GM21717 (cell line): ENCODE results near the gene LAG3.
A peak's percentile ranks its signal among the peaks of the same experiment; 100 is the strongest.

Experiments
- ATAC-seq: cut with Tn5 transposase; IDR thresholded peaks from one replicate; pipeline ENCODE4 v1.9.1; 2021; ENCODE audit warnings: mild to moderate bottlenecking, moderate library complexity; ENCODE audit not compliant: unreplicated experiment

The LAG3 gene

DNA sequence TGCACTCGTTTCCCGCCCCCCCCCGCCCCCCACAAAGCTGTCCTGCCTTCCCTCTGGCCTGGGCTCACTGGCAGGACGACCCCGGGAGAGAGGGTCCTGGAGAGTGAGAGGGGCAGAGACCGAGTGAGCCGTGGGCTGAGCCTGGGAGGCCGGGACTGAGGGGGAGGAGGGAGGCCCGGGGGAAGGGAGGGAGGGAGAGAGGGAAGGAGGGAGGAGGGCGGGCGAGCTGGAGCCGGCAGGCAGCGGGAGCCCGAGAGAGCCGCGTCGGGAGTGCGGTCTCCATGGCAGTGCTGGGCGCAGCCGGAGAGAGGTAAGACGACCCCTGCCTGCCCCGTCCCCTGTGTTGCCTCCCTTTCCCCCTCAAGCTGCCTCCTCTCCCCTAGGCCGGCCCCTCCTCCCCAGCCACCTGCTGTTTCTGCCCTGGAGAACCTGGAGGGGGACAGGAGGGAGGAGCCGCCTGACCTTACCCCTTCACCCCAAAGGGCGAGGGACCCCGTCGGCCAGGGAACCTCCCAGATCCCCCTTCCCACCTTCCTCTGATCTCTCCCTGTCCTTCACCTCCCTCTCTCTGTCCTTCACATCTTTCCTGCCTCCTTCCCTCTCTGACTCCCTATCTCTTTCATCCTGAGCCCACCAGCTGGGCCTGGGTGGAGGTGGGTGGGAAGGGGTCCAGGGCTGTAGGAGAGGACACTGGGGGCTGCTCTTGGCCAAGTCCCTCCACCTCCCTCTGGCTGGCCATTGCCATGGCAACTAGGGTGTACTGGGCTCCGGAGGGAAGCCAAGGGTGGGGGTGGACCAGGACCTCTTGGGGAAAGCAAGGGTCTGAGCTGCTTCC is 49.5 kb downstream of the LAG3 start, which contains the start of gene GPR162:
GPR162 (plus strand) TSS at position 231 of the 835 bp plus-strand sequence. CDS start 2,078 bp downstream, outside the sequence.
- no peak for ATAC-seq

DNA sequence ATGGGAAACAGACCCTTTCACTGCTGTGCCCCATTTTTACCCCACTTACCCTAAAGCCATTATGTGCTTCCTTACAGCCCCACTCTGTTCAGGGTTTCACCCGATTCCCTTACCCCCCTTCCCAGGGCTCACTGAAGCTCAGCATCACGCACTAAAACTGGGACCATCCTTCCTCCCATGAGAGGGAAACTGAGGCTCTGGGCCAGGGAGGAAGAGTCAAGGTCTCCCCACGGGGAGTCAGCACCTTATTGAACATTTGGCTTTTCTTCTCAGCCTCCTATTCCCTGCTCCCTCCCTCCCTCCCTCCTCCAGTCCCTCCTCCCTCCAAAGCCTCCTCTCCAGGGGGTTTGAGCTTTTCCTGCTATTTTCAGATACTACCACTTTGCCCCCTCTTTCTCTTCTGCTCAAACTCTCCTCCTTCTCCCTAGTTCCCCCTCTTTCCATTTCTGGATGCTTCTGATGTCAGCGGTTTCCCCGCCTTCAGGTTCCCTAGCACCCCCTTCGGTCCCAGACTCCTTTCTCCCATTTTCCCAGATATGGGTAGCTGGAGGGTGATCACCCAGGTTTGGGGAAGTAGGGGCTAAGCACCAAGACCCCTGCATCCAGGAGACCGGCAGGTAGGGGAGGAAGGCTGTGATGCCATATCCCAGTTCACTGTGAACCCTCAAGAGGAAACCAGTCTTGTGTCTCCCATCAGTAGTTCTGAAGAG is 50.3 kb downstream of the LAG3 start:
- ATAC-seq, result no peak

DNA sequence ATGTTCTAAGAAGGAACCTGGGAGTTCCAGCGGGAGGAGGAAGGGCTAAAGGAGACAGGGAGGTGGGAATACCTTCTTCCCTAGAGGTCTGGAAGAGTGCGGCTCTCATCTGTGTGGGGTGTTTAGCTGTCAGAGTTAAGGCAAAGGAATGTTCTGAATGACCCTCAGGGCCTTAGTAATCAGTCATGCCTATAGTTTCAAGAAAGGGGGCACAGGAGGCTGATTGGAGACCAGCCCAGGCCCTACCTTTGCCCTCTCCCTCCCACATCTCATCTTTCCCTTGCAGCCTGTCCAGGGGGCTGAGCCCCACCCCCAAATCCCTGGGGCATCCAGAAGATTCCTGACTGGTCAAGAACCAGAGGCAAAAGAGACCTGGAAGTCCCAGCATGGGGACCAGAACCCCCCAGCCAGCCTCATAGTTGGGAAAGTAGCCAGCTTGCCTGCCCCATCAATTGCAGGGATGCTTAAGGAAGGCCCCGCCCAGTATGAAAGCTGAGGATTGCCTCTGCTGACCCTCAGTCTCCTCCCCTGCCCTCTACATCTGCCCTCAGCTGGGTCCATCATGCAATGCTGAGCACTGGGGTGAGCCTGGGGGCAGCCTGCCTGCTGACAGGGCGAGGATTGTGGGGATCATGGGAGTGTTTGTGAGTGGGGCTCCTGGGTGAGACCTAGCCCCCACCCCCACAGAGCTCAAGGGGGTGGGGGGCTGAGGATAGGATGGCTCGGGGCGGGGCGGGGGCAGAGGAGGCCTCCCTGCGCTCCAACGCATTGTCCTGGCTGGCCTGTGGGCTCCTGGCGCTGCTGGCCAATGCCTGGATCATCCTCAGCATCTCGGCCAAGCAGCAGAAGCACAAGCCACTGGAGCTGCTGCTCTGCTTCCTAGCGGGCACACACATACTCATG is 51.1 kb downstream of the LAG3 start:
- ATAC-seq, result no peak

DNA sequence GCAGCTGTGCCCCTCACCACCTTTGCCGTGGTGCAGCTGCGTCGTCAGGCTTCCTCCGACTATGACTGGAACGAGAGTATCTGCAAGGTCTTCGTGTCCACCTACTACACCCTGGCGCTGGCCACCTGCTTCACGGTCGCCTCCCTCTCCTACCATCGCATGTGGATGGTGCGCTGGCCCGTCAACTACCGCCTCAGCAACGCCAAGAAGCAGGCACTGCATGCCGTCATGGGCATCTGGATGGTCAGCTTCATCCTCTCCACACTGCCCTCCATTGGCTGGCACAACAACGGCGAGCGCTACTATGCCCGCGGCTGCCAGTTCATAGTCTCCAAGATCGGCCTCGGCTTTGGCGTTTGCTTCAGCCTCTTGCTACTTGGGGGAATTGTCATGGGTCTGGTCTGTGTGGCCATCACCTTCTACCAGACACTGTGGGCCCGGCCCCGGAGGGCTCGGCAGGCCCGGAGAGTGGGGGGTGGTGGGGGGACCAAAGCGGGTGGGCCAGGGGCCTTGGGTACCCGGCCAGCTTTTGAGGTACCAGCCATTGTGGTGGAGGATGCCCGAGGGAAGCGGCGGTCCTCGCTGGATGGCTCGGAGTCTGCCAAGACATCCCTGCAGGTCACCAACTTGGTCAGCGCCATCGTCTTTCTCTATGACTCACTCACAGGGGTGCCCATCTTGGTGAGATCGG is 51.9 kb downstream of the LAG3 start:
- ATAC-seq, result no peak

- no peak for ATAC-seq
These were observed 52.6 kb downstream of the LAG3 start for GRCh38 chr12:6824901-6825381.

- ATAC-seq, result peak; percentile 45
These were observed 53.2 kb downstream of the LAG3 start for GRCh38 chr12:6825398-6826124.

DNA sequence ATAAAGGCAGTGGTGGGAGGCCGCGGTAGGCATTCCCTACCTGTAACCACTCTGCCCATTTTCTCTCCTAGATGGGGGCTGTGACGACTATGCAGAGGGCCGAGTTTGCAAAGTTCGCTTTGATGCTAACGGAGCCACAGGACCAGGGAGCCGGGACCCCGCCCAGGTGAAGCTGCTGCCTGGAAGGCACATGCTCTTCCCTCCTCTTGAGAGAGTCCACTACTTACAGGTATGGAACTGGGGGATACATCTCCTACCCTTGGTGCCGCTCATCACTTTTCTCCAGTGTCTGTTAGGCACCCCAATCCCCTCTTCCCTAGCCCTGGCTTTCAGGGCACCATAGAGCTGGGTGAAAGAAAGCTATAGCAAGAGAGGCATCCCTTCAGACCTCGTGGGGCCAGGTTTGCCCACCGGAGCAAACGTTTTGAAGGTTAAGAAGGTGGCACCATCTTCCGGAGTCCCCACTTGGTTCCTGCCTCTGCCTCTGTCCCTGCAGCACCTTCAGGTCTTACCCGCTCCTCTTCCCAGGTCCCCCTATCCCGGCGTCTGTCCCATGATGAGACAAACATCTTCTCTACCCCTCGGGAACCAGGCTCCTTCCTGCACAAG is 53.9 kb downstream of the LAG3 start:
- ATAC-seq, result no peak

GRCh38 chr12:6826734-6827436 is 54.6 kb downstream of the LAG3 start:
- ATAC-seq, result no peak

- no peak for ATAC-seq
These were observed 55.2 kb downstream of the LAG3 start for GRCh38 chr12:6827437-6827911.
